HG02840 (cell line): ENCODE data around the gene OGFOD3.
A peak's percentile ranks its signal among the peaks of the same experiment; 100 is the strongest.
"Not testable (repeated sequence)": the region's sequence is repeated elsewhere in the genome, so short reads cannot be mapped to it uniquely, and the experiment has no call there.

Source experiments
- ATAC-seq: cut with Tn5 transposase; IDR thresholded peaks from one replicate; pipeline ENCODE4 v1.9.1; 2021; ENCODE audit warnings: mild to moderate bottlenecking, moderate library complexity, moderate number of reproducible peaks; ENCODE audit not compliant: unreplicated experiment, low FRiP score

OGFOD3 gene

GRCh38 chr17:82418001-82418986 lies at the start of gene OGFOD3, which contains the start of gene HEXD:
OGFOD3 (minus strand) TSS chr17:82418586; CDS start chr17:82418485, 101 bp downstream.
HEXD (plus strand) TSS chr17:82418347; CDS start chr17:82419800, 1,453 bp downstream.
- peak; percentile 81 for ATAC-seq

- no peak for ATAC-seq
These were observed 46.7 kb upstream of the OGFOD3 start for GRCh38 chr17:82465023-82465603.

- no peak for ATAC-seq
These were observed 46.2 kb upstream of the OGFOD3 start for GRCh38 chr17:82464567-82464929.

- ATAC-seq, result no peak
These were observed 45.7 kb upstream of the OGFOD3 start for GRCh38 chr17:82463925-82464566.

- no peak for ATAC-seq
These were observed 45.0 kb upstream of the OGFOD3 start for GRCh38 chr17:82463391-82463790.

- no peak for ATAC-seq
These were observed 43.6 kb upstream of the OGFOD3 start for GRCh38 chr17:82461827-82462524.

- not testable (repeated sequence) for ATAC-seq
These were observed 41.5 kb upstream of the OGFOD3 start for GRCh38 chr17:82459936-82460335.

- no peak for ATAC-seq
These were observed 40.6 kb upstream of the OGFOD3 start for GRCh38 chr17:82458885-82459424.

GRCh38 chr17:82458179-82458884 lies 39.9 kb upstream of the OGFOD3 start, which contains the start of gene NARF:
NARF (plus strand) TSS chr17:82458741; CDS start chr17:82458804, 63 bp downstream.
- ATAC-seq, result peak; percentile 94

GRCh38 chr17:82457929-82458178 lies 39.5 kb upstream of the OGFOD3 start:
- no peak for ATAC-seq

- ATAC-seq, result peak; percentile 2
These were observed 38.9 kb upstream of the OGFOD3 start for GRCh38 chr17:82457073-82457928.

- not testable (repeated sequence) for ATAC-seq
These were observed 35.3 kb upstream of the OGFOD3 start for GRCh38 chr17:82453706-82454105.

- not testable (repeated sequence) for ATAC-seq
These were observed 34.8 kb upstream of the OGFOD3 start for GRCh38 chr17:82453151-82453550.

GRCh38 chr17:82452162-82452561 lies 33.8 kb upstream of the OGFOD3 start:
- ATAC-seq, result no peak

GRCh38 chr17:82450357-82451106 lies 32.1 kb upstream of the OGFOD3 start, which contains the start of gene CYBC1:
CYBC1 (minus strand) TSS chr17:82450752; CDS start chr17:82449254, 1,498 bp downstream.
- ATAC-seq, result peak; percentile 72

GRCh38 chr17:82449883-82450356 lies 31.5 kb upstream of the OGFOD3 start:
- ATAC-seq, result no peak

- ATAC-seq, result peak; percentile 44
These were observed 30.9 kb upstream of the OGFOD3 start for GRCh38 chr17:82449131-82449882.
